A549 (cell line): ENCODE data around the gene MTMR12.
"Not testable (repeated sequence)": the region's sequence is repeated elsewhere in the genome, so short reads cannot be mapped to it uniquely, and the experiment has no call there.

Source experiments
- CHD4 ChIP-seq: fragments of 200-600 bp; sonication (generic); IDR thresholded peaks from 2 replicates; pipeline ENCODE4 v1.6.1; 2016; ENCODE audit warnings: antibody characterized with exemption, mild to moderate bottlenecking, borderline replicate concordance
- ELK1 ChIP-seq: fragments of 150-350 bp; IDR thresholded peaks from 2 replicates; pipeline ENCODE4 v1.6.1; 2014; ENCODE audit warnings: low read depth, mild to moderate bottlenecking, low read length
- FOSL2 ChIP-seq, 2 experiments: fragments of 450-650 bp in 1 of 2; fragments of >200 bp in 1 of 2; sonication (Bioruptor Twin) in 1 of 2; formaldehyde crosslinking; IDR thresholded peaks; 2 replicates each; pipeline versions ENCODE4 v1.5.0 to v1.6.1; 2016 to 2020; ENCODE audit warnings: mild to moderate bottlenecking in 1 of 2, moderate library complexity in 1 of 2
- HOXB13 ChIP-seq: fragments of 250-450 bp; sonication (Bioruptor Pico); IDR thresholded peaks from 2 replicates; pipeline ENCODE4 v1.5.0; 2020; ENCODE audit warnings: low read depth, mild to moderate bottlenecking, moderate library complexity
- MYC ChIP-seq: IDR thresholded peaks from 2 replicates; pipeline ENCODE4 v1.6.1; 2012; ENCODE audit warnings: mild to moderate bottlenecking, inconsistent platforms, low read length, improper control_type of control experiment, borderline replicate concordance
- NPAS2 ChIP-seq: fragments of 250-450 bp; sonication (Bioruptor Pico); IDR thresholded peaks from 2 replicates; pipeline ENCODE4 v1.8.0; 2022; ENCODE audit warnings: mild to moderate bottlenecking, moderate library complexity, borderline replicate concordance
- POLR2A ChIP-seq: IDR thresholded peaks from 2 replicates; pipeline ENCODE4 v1.6.1; 2012; ENCODE audit warnings: mild to moderate bottlenecking, low read length
- POLR2AphosphoS2 ChIP-seq: conservative IDR thresholded peaks from 2 replicates; pipeline ENCODE4 v1.6.1; 2012; ENCODE audit warnings: low read length, improper control_type of control experiment, inconsistent platforms
- RAD21 ChIP-seq, 2 experiments: fragments of >200 bp in 1 of 2; sonication (Bioruptor Twin) in 1 of 2; formaldehyde crosslinking in 1 of 2; IDR thresholded peaks in 1 of 2; conservative IDR thresholded peaks in 1 of 2; 2 replicates in 1 of 2; 3 replicates in 1 of 2; pipeline ENCODE4 v1.6.1; 2012 to 2018; ENCODE audit warnings: inconsistent platforms in 1 of 2
- TF ChIP-seq, protein P1 (sequence below): fragments of >200 bp; sonication (Bioruptor Twin); formaldehyde crosslinking; IDR thresholded peaks from 3 replicates; pipeline ENCODE4 v1.5.1; 2016
- TF ChIP-seq, protein P2 (sequence below): IDR thresholded peaks from 2 replicates; pipeline ENCODE4 v1.6.1; 2012
- TF ChIP-seq, protein P3 (sequence below): fragments of 200-600 bp; sonication (generic); IDR thresholded peaks from 2 replicates; pipeline ENCODE4 v1.6.1; 2016; ENCODE audit warnings: antibody characterized with exemption, mild to moderate bottlenecking, moderate library complexity

DNA sequence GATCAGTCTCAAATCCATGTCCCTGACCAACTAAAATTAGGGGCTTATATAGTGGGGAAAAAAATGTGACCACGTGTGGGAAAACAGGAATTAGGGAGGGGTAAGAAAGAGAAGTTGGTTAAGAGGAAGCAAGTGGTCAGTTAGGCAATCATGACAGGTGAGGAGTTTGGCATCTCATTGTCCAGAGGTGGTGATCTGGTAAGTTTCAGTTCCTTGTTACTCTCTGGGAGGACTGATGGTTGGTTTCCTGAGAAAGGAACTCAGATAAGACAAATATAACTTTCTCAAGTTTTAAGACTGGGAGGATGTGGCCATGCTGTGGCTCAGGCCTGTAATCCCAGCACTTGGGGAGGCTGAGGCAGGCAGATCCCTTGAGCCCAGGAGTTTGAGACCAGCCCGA lies 9.0 kb upstream of the MTMR12 start:
- TF ChIP-seq NPAS2 (CRISPR knock-in tag); MYC; ELK1; POLR2A; CHD4; RAD21 (conservative IDR thresholded peaks at IDR 0.05 in 1 of 2, IDR thresholded peaks at IDR 0.05 in 1 of 2); HOXB13 (CRISPR knock-in tag); FOSL2 (IDR thresholded peaks at IDR 0.05); FOSL2 (CRISPR knock-in tag; IDR thresholded peaks at IDR 0.05); POLR2AphosphoS2: not testable (repeated sequence)
- TF ChIP-seq, protein P1, sequence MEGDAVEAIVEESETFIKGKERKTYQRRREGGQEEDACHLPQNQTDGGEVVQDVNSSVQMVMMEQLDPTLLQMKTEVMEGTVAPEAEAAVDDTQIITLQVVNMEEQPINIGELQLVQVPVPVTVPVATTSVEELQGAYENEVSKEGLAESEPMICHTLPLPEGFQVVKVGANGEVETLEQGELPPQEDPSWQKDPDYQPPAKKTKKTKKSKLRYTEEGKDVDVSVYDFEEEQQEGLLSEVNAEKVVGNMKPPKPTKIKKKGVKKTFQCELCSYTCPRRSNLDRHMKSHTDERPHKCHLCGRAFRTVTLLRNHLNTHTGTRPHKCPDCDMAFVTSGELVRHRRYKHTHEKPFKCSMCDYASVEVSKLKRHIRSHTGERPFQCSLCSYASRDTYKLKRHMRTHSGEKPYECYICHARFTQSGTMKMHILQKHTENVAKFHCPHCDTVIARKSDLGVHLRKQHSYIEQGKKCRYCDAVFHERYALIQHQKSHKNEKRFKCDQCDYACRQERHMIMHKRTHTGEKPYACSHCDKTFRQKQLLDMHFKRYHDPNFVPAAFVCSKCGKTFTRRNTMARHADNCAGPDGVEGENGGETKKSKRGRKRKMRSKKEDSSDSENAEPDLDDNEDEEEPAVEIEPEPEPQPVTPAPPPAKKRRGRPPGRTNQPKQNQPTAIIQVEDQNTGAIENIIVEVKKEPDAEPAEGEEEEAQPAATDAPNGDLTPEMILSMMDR, result not testable (repeated sequence)
- TF ChIP-seq, protein P2, sequence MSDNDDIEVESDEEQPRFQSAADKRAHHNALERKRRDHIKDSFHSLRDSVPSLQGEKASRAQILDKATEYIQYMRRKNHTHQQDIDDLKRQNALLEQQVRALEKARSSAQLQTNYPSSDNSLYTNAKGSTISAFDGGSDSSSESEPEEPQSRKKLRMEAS, result not testable (repeated sequence)
- TF ChIP-seq, protein P3, sequence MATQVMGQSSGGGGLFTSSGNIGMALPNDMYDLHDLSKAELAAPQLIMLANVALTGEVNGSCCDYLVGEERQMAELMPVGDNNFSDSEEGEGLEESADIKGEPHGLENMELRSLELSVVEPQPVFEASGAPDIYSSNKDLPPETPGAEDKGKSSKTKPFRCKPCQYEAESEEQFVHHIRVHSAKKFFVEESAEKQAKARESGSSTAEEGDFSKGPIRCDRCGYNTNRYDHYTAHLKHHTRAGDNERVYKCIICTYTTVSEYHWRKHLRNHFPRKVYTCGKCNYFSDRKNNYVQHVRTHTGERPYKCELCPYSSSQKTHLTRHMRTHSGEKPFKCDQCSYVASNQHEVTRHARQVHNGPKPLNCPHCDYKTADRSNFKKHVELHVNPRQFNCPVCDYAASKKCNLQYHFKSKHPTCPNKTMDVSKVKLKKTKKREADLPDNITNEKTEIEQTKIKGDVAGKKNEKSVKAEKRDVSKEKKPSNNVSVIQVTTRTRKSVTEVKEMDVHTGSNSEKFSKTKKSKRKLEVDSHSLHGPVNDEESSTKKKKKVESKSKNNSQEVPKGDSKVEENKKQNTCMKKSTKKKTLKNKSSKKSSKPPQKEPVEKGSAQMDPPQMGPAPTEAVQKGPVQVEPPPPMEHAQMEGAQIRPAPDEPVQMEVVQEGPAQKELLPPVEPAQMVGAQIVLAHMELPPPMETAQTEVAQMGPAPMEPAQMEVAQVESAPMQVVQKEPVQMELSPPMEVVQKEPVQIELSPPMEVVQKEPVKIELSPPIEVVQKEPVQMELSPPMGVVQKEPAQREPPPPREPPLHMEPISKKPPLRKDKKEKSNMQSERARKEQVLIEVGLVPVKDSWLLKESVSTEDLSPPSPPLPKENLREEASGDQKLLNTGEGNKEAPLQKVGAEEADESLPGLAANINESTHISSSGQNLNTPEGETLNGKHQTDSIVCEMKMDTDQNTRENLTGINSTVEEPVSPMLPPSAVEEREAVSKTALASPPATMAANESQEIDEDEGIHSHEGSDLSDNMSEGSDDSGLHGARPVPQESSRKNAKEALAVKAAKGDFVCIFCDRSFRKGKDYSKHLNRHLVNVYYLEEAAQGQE, result not testable (repeated sequence)
